ENCODE results near the gene ATXN1.
"Not testable (repeated sequence)": the region's sequence is repeated elsewhere in the genome, so short reads cannot be mapped to it uniquely, and the experiment has no call there.

Gene ATXN1

GRCh38 chr6:16263464-16264099, 497.7 kb downstream of the ATXN1 start:
- DNase-seq = not testable (repeated sequence)

GRCh38 chr6:16262773-16263172, 498.5 kb downstream of the ATXN1 start:
- not testable (repeated sequence) for DNase-seq

- DNase-seq = not testable (repeated sequence)
These were observed 500.7 kb downstream of the ATXN1 start for GRCh38 chr6:16260602-16261001.

GRCh38 chr6:16259604-16260003, 501.7 kb downstream of the ATXN1 start:
- DNase-seq = not testable (repeated sequence)

GRCh38 chr6:16258709-16259075, 502.6 kb downstream of the ATXN1 start:
- no peak for DNase-seq

- DNase-seq = no peak
These were observed 503.1 kb downstream of the ATXN1 start for GRCh38 chr6:16257999-16258708.

GRCh38 chr6:16256781-16257180, 504.5 kb downstream of the ATXN1 start:
- no peak for DNase-seq

GRCh38 chr6:16254535-16254934, 506.7 kb downstream of the ATXN1 start:
- DNase-seq = no peak

- no peak for DNase-seq
These were observed 507.7 kb downstream of the ATXN1 start for GRCh38 chr6:16253399-16254144.

- DNase-seq = no peak
These were observed 508.5 kb downstream of the ATXN1 start for GRCh38 chr6:16252686-16253299.

- DNase-seq = no peak
These were observed 509.6 kb downstream of the ATXN1 start for GRCh38 chr6:16251706-16252105.

GRCh38 chr6:16249971-16250370, 511.3 kb downstream of the ATXN1 start:
- DNase-seq = no peak
